Stimulated activated CD4-positive, alpha-beta T cell treated with anti-CD3 and anti-CD28 coated beads, Interleukin-12 subunit alpha, Interleukin-12 subunit beta, amount 100 ng/mL, for 48 hours (primary cell): ENCODE results near the gene SH2D3C.

Source experiments
- DNase-seq, 3 donors: peaks; one replicate each; pipeline ENCODE4 v3.0.0-alpha.2; 2020; ENCODE audit warnings: low read depth in 2 of 3, low spot score in 1 of 3

Gene SH2D3C

DNA sequence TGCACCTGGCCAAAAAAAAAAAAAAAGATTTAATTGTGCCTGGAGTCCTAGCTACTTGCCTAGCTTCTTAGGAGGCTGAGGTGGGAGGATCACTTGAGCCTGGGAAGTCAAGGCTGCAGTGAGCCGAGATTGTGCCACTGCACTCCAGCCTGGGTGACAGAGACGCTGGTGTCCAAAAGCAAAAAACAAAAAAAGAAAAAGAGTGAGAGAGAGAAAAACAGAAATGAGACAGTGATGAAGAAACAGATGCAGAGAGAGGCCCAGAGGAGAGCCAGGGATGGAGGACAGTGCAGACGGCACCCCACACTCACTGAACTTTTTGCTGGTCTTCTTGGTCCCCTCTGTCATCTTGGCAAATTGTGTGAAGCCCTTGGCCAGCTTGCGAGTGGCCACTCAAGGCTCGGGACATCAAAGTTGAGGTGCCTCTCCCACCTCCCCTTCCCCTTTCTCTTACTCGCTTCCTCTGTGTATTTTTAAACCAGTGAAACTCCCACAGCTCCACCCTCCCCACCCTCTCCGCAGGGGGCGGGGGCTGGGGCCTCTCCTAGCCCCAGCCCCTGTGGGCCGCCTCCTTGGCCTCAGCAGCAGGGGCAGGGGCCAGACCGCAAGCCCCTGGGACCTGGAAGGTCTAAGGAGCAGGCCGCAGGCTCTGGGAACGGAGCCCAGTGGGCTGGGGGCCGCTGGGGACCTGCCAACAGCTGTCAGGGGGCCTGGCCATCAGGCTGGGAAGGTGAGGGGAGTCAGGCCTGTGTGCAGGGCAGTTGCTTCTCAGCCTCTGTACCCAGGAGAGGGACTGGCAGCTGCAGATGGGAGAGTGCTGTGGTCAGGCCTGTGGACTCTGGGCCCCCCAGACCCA lies at the start of gene SH2D3C:
SH2D3C (minus strand) TSS at position 387 of the 856 bp plus-strand sequence; CDS start at position 348, 39 bp downstream.
- DNase-seq: no peak

GRCh38 chr9:127826253-127826913 lies 47.9 kb upstream of the SH2D3C start:
- DNase-seq: no peak

GRCh38 chr9:127825319-127826051 lies 47.0 kb upstream of the SH2D3C start:
- no peak for DNase-seq

GRCh38 chr9:127822108-127822507 lies 43.6 kb upstream of the SH2D3C start:
- no peak for DNase-seq

DNA sequence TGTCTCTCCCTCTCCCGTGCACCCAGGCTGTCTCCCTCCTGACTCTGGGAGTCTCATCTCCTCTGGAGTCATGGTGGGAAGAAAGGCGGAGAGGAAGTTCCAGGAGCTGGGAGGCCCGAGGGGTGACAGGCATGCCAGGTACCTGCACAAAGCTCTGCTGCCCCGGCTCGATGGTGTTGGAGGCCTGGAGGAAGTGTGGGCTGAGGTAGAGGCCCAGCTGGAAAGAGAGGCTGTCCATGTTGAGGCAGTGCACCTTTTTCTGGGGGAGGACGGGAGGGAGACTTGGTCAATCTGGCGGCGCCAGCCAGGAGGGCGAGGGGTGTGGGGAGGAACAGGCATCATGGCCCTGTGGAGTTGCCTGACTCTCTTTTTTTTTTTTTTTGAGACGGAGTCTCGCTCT lies 40.1 kb upstream of the SH2D3C start:
- DNase-seq: no peak

GRCh38 chr9:127817881-127818434 lies 39.5 kb upstream of the SH2D3C start:
- no peak for DNase-seq

DNA sequence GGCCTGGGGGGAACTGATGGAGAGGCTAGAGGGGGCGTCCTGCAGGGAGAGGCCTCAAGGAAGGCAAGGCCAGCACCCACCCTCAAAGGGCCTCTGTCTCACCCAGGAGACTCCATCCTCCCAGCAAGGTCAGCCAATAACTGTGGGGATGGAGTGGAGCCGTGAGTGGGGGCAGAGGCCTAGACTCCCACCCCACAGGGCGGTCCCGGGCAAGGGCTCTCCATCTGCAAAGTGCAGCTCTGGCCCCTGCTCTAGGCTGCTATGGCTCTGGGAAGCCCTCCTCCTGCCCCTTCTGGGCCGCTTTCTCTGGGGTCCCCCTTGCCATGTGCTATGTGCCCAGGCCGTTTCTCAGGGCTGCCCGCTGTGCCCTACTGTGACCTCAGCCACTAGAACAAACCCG lies 38.3 kb upstream of the SH2D3C start:
- no peak for DNase-seq

GRCh38 chr9:127816362-127816725 lies 37.9 kb upstream of the SH2D3C start:
- no peak for DNase-seq

DNA sequence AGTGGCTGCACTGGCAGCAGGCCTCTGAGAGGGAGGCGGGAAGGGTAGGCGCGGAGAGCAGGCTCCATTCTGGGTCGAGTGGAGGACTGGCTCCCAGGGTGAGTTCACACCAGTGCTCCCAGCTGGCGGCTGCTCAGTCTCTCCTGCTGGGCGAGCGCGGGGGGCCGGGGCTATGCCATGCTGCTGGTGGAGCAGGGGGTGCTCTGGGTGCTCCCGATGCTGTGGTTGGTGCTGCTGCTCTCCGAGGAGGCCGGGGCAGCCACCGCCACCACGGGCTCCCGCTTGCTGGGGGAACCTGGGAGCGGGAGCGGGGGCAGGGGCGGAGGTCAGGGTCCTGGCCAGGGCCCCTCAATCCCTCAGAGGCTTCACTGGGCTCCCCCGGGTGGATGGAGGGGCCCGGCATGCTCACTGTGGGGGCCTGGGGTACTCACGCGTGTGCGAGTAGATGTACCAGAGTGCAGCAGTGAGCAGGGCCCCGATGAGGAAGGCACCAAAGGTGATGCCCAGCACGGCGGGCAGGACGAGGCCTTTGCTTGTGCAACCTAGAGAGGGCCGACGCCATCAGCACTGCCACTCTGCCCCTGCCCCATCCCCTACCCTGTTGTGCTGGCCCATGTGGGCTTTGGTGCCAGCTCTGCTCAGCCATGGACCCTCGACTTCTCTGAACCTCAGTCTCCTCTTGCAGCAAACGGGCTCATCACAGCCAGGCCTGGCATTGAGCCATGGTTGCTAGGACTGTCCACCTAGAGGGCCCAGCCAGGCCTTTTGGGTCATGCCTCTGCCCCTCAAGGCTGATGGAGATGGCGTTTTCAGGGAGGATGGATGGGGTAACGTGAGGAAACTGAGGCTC lies 37.3 kb upstream of the SH2D3C start:
- DNase-seq: no peak

- DNase-seq: no peak
Measured at GRCh38 chr9:127814619-127815511, 36.4 kb upstream of the SH2D3C start.

- no peak for DNase-seq
Measured at GRCh38 chr9:127813686-127814226, 35.3 kb upstream of the SH2D3C start.

- no peak for DNase-seq
Measured at GRCh38 chr9:127812936-127813675, 34.6 kb upstream of the SH2D3C start.

DNA sequence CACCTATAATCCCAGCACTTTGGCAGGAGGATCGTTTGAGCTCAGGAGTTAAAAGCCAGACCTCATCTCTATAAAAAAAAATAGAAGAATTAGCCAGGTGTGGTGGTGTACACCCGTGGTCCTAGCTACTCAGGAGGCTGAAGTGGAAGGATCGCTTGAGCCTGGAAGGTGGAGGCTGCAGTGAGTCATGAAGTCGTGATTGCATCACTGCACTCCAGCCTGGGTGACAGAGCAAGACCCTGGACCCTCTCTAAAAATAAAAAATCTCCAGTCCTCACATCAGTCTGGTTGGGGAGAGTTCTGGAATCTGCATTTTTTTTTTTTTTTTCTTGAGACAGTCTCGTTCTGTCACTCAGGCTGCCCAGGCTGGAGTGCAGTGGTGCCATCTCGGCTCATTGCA lies 33.5 kb upstream of the SH2D3C start:
- DNase-seq: no peak

GRCh38 chr9:127810378-127811187 lies 32.1 kb upstream of the SH2D3C start:
- no peak for DNase-seq

DNA sequence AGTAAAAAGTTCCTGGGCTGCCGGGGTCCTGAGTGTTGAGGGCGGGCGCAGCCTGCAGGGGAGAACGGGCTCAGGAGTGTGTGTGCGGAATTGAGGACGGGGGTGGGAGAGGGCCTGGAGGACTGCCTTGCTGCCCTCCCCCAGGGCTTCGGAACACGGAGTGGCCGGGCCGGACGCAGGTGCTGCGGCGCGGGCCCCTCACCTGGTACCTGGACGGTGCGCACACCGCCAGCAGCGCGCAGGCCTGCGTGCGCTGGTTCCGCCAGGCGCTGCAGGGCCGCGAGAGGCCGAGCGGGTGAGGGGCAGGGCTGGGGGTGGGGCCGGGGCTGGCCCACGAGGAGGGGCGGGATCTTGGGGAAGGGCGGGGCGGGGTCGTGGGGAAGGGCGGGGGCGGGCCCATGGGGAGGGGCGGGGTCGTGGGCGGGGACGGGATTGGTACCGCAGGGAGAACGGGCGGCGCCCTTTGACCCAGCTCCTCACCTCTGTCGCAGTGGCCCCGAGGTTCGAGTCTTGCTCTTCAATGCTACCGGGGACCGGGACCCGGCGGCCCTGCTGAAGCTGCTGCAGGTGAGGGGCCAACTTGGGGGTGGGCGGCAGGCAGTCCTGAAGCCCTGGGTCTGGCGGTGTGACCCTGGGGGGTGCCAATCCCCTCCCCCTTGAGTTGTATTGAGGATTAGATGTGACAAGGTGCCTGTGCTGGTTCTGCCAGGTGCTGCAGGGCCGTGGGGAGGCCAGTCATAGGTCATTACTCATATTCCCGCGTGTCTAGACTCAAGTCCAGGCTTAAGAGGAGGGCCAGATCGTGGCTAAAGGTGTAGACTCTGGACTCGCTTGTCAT lies 31.3 kb upstream of the SH2D3C start:
- no peak for DNase-seq

DNA sequence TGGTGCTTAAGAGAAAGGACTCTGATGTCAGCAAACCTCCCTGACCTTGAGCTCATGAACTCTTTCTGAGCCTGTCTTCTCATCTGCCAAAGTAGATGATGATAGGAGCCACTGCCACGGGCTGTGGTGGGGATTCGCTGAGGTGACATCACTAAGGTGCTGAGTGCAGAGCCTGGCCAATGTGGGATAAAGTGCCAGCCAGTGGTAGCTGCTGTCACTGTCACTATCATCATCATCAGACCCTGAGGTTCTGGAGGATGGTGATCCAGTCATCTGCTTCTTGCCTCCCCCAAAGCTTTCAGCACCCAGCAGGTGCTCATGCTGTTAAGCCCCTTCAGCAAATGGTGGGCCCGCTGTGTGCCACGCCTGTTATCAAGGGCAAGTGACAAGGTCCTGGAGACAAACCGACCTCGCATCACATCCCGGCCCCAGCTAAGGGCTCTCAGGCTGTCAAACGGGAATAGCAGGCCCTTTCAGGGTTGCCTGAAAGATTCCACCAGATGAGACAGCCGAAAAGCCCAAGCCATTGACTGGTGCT lies 30.6 kb upstream of the SH2D3C start:
- no peak for DNase-seq
